ENCODE measurements around the gene RPL12.

GRCh38 chr9:127426756-127427155 is 24.4 kb downstream of the RPL12 start:
- TF ChIP-seq CTCF (conservative IDR thresholded peaks at IDR 0.05 in 1 of 2, IDR thresholded peaks at IDR 0.05 in 1 of 2; ENCODE audit: extremely low read depth in 1 of 2, insufficient read depth in 1 of 2, low read depth in 1 of 2, low read length in 2 of 2) (no peak), EZH2 (IDR thresholded peaks at IDR 0.05; ENCODE audit: borderline replicate concordance, low read length) (no peak)
